ENCODE measurements around the gene TRAK2.
A peak's percentile ranks its signal among the peaks of the same experiment; 100 is the strongest.
"Not testable (repeated sequence)": the region's sequence is repeated elsewhere in the genome, so short reads cannot be mapped to it uniquely, and the experiment has no call there.

Gene TRAK2, protein sequence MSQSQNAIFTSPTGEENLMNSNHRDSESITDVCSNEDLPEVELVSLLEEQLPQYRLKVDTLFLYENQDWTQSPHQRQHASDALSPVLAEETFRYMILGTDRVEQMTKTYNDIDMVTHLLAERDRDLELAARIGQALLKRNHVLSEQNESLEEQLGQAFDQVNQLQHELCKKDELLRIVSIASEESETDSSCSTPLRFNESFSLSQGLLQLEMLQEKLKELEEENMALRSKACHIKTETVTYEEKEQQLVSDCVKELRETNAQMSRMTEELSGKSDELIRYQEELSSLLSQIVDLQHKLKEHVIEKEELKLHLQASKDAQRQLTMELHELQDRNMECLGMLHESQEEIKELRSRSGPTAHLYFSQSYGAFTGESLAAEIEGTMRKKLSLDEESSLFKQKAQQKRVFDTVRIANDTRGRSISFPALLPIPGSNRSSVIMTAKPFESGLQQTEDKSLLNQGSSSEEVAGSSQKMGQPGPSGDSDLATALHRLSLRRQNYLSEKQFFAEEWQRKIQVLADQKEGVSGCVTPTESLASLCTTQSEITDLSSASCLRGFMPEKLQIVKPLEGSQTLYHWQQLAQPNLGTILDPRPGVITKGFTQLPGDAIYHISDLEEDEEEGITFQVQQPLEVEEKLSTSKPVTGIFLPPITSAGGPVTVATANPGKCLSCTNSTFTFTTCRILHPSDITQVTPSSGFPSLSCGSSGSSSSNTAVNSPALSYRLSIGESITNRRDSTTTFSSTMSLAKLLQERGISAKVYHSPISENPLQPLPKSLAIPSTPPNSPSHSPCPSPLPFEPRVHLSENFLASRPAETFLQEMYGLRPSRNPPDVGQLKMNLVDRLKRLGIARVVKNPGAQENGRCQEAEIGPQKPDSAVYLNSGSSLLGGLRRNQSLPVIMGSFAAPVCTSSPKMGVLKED

DNA sequence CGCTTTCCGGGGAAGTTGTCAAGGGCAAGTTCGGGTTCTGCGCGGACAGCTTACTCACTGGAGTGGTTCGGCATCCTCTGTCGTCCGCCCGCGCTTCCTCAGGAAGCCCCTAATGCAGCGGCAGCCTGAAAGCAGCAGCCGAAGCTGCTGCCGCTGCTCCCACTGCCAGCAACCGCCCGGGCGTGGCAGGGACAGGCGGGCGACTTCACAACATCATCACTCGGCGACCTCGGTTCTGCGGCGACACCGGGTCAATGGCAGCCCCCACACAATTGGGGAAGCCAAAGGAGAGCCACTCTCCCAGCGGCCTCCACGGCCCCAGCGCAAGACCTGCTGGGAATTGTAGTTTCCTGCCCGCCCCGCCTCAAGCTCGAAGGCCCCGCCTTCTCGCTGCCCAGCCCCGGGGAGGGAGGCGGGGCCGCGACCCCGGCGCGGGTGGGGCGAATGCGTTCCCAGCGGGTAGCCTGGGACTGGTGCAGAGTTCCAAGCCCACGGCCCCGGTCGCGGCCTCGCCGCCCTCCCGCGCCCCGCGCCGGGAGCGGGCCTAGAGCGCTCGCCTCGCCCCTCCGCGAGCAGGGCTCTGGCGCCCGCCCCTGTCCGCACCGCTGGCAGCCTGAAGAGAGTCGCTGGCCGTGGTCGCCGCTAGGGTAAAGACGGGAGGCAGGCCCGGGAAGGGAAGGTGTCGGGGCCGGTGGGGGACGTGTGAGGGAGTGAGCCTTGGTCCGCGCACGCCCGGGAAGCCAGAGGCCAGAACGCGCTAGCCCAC lies at the start of gene TRAK2, which contains the start of gene STRADB:
TRAK2 (minus strand) TSS at position 167 of the 766 bp plus-strand sequence. CDS start 30,951 bp downstream, outside the sequence.
STRADB (plus strand) TSS at position 449 of the 766 bp plus-strand sequence. CDS start 3,101 bp downstream, outside the sequence.
- DNase-seq = peak; percentile 39 to 98 (median 94)

DNA sequence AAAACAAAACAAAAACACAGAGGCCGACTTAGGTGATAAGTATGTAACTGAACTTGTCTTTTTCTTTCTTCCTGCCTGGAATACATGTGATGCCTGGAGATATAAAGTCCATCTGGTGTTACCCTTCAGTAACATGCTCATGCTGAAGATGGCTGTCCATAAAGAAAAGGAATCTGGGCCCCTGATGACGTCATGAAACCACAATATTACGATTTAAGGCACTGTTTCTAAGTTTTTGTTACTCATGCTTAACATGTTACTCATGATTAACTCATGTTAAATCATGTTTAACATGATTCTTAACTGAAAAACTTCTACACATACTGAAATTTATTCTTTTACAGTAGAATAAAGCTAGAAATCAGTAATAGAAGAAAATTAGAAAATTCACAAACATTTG lies 49.3 kb upstream of the TRAK2 start:
- no peak for DNase-seq

DNA sequence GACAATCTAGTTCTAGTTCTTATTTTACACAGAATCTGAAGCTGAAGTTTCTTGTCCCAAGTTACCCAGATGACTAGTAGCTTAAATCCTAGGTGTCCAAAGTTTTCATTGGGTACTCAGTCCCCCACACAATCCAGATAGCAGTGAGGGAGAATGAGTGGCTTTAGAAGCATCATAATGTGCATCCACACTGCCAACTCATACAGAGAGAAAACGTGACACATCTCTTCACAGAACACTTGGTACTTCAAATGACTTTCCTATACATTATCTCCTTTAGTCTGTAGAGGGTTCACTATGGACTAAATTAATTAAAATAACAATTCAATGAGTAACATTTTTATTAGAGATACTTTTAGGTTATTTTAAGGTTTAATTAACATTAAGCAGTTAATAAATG lies 45.5 kb upstream of the TRAK2 start:
- no peak for DNase-seq

DNA sequence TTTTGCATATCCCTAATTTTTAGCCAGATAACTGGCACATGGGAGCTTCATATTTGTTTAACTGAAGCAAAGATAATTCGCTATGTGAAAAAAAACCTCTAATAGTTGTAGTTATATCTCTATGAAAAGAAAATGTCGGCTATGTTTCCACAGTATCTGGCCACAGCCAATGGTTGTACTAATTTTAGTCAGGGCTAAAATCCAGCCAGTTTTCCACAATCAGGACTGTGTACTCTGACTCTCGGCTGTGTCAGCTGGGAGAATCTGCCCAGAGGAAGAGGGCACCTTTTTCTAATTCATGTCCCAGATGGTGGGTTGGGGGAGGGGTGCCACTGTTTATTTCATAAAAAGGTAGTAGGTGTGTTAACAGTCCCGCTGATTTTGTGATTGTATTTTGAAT lies 39.0 kb upstream of the TRAK2 start:
- no peak for DNase-seq

DNA sequence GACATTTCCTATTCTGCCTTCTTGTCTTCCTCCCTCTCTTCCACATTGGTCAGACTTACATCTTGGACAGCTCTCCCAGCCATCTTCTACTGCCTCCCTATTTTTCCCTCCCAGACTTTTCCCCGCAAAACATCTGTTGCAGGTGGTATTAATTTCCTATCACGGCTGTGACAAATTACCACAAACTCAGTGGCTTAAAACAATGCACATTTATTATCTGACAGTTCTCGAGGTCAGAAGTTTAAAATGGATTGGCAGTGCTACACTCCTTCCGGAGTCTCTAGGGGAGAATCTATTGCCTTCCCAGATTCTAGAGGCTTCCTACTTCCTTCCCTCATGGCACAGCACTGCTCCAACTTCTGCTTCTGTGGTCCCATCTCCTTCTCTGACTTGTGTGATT lies 33.5 kb upstream of the TRAK2 start:
- DNase-seq = no peak

DNA sequence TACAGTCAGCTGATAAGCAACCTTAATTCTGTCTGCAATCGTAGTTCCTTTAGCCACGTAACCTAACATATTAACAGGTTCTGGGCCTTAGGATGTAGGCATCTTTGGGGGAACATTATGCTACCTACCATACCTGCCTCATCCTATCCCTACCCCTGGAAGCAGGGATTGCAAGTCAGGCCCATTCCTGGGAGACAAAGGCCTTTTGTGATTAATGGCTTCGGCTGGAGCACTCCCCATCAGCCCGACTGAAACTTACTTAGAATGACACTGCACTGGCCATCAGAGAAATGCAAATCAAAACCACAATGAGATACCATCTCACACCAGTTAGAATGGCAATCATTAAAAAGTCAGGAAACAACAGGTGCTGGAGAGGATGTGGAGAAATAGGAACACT lies 32.5 kb upstream of the TRAK2 start:
- not testable (repeated sequence) for DNase-seq

DNA sequence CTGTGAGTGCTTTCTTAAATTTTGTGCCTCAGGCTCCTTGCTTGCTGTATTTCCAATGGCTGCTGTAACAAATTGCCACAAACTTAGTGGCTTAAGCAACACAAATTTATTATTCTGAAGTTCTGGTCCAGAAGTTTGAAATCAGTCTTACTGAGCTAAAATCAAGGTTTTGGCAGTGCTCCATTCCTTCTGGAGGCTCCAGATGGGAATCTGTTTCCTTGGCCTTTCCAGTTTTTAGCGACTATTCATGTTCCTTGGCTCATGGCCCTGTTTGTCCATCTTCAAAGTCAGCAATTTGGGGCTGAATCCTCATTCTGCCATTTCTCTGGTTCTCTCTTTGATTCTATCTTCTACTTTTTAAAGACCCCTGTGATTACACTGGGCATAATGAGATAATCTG lies 32.1 kb upstream of the TRAK2 start:
- no peak for DNase-seq

DNA sequence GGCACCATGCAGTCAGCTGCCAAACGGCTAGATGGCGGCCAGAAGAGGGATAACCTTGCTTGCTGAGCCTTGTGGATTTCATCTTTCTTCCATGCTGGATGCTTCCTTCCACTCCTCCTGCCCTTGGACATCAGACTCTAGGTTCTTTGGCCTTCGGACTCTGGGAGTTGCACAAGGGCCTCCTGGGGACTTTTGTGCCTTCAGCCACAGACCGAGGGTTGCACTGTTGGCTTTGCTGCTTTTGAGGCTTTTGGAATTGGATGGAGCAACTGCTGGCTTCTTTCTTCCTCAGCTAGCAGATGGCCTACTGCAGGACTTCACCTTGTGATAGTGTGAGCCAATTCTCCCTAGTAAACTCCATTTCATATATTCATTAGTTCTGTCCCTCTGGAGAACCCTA lies 31.3 kb upstream of the TRAK2 start:
- no peak for DNase-seq

DNA sequence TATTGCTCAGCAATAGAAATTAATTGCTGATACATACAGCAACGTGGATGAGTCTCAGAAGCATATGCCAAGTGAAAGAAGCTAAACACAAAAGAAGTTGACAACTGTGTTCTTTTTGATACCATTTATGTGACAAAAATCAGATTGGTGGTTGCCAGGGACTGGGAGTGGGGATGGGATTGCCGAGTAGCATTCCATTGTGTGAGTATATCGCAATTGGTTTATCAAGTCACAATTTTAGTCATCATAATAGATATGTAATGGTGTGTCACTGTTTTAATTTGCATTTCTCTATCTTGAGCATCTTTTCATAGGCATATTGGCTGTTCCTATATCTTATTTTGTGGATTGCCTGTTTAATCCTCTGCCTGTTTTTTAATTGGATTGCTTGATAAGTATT lies 21.2 kb upstream of the TRAK2 start:
- no peak for DNase-seq

DNA sequence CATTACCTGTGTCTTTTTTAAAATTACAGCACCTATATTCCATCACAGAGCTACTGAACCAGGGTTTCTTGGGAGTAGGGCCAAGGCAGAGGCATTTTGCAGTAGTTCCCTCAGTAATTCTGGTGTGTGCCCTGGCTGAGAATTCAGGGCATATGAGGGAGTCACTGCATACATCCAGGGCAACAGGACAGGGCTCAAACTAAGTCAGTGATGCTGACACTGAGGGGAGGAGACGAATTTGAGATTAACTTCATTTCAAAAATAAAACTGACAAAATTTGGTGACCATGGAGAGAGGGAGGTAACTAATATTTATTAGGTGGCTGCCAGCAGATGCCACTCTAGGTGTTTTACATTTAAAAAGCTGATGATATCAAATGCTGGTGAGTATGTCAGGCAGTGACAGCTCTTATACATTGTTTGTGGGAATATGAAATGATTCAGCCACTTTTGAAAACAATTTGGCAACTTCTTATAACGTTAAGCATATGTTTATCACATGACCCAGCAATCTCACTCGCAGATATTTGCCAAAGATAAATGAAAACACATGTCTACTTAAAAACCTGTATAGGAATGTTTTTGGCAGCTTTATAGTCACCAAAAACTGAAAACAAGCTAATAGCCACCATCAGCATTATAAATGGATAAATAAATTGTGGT lies 20.6 kb upstream of the TRAK2 start:
- DNase-seq = no peak

DNA sequence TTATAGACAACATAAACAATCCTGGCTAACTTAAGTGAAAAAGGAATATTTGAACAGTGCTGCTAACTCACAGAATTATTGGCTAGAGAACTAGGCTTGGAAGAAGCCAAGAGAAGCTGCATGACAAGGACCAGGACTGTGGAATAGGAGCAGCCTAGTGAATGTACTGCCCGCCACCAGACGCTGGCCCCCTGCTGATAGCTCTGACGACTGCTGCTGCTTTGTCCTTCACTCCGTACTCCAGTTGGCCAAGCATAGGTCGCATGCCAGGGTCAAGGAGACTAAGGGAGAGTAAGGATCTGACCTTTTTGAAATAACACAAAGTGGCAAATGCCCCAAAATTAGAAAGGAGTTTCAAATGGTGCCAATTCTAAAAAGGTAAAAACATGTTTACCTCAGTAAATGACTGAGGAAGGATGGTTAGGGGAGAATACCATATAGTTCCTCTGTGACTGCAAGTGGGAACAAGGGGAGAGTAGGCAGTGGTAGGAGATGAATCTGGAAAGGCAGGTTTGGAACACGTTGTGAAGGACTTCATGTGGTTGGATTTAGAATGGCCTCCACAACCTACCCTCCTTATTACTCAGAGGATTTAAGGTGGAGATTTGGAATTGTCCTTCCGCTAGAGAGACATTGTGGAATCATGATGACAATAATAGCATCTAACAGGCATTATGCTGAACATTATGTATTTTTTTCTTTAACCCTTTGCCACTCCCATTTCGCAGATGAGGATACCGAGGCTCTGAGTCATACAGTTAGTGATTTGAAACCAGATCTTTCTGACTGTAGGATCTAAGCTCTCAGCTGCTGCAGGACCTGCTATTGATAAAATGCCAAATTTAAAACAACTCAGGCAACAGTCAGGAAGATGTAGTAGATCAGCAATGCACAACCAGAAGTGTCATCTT lies 19.8 kb upstream of the TRAK2 start:
- no peak for DNase-seq

DNA sequence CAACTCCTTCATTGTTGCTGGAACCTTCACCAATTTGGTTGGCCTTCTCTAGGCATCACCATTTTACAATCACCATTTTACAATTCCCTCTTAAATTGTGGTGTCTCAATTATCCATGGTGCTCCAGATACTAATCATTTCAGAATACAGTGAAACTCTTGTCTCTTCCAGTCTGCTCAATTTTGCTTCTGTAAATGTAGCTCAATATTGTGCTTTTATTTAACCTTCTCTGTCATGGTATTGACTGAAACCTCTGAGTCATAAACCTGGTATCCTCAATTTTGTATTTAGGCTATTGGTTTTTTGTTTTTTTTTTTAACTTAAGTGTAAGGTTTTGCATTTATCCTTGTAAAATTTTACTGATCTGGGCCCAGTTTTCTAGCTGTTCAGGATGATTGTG lies 16.4 kb upstream of the TRAK2 start:
- no peak for DNase-seq

DNA sequence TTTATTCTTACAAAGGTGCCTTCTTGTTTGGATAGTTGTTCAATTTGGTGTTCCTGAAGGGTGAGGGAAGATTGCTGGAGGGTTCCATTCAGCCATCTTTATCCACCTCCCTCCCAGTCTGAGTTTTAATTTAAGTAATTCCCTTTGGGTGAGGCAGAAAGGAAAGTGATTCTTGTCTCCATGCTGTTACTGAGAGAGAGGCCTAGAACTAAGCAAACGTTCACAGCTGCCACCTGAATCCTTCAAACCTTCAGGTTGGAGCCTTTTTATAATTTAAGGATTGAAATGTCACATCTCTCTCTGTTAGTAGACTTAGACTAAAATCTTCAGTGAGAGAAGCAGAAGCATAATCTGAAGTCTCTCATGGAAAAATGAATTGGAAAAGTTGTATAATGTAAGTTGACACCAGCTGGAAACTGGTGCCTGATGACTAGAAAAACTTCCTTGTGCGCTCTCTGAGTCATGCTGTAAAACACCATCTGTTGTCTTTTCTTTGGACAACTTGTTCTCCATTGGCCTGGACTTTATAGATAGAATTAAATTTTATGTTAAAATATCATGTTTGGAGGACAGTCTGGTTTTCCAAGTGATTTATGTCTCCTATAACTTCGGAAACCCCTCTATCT lies 14.9 kb upstream of the TRAK2 start:
- peak in 4 of 56 donors; percentile 3 to 21 (median 15) for DNase-seq

DNA sequence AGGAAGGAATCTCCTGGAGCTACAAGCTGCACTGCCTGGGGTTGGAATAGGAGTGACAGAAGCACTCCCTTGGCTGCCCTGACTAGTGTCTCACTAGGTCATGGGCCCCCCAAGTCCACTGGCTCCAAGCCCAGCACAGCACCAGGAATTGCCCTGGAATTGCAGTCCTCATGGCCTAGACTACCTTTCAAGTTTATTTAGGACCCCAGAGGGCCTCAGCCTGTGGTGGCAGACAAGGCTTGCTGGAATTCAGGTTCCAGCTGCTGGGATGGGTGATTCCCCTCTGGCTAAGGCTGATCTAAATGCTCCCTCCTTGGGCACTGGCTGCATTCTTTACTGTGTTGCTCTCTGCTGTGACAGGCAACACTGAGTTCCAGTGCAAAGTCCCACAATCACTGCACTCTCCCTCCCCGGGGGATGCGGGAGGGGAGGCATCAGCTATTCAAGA lies 14.3 kb upstream of the TRAK2 start:
- peak in 24 of 56 donors; percentile 7 to 55 (median 22) for DNase-seq

DNA sequence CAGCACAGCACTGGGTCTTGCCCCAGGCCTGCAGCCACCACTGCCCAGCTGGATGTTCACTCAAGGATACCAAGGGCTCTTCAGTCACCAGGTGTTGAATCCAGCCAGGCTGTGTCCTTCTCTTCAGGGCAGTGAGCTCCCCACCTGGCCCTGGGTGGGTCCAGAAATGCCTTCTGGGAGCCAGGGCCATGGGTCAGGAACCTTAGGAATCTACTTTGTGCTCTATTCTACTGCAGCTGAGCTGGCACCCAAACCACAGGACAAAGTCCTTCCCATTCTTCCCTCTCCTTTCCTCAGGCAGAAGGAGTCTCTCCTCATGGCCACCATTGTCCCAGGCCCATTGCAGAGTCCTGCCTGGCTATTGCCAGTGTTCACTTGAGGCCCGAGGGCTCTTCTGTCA lies 13.3 kb upstream of the TRAK2 start:
- DNase-seq = no peak

DNA sequence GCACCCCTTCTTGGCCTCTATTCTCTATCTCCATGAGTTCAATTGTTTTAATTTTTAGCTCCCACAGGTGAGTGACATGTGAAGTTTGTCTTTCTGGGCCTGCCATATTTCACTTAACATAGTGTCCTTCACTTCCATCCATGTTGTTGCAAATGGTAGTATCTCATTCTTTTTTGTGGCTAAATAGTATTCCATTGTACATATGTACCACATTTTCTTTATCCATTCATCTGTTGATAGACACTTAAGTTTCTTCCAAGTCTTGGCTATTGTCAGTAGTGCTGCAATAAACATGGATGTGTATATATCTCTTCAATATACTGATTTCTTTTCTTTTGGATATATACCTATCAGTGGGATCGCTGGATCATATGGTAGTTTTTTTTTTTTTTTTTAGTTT lies 9.3 kb upstream of the TRAK2 start:
- no peak for DNase-seq

DNA sequence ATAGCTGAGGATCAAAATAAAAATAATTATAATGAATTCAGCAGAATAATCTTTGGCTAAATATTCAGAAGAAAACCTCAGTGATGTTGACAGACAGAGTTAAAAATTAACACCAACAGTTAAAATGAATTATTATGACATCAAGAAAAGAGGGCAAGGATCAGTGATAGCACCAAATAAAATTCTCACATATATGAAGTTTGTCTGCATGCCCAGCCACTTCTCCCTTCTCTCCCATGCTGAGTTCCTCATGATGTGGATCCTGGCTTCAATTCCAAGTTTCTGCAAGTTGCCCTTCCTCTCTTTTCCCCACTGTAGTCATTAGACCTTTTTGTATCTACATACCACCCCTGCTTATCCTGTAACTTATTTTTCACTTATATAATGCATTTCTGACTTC lies 7.1 kb upstream of the TRAK2 start:
- no peak for DNase-seq

DNA sequence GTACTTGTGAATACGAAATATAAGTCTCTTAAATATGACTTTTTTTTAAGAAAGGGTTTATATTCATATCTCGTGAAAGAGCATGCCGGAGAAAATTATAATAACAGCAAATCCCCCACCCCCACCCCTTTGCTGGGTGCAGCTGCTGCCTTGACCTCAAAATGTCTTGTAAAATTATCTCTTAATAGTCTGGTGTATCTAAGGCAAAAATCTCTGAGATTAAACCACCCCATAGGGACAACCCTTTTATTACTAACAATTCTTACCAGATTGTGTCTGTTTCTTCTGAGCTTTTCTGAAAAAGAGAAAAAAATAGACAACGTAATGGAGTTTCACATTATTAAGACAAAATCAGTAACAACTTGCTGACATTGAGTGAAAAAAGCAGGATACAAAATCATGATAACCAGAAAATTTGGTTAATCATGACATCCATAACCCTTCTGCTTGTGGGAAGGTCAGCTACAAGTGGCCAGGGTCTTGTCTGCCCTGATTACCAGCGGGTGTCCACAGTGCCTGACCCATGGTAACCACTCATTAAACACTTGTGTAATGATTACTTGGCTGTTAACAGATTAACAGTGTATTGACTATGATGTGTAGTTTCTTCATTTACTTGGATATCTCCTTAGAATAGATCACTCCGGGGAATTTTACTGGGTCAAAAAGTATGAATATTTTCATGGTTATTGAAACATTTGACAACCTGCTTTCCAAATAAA lies 1.8 kb upstream of the TRAK2 start:
- no peak for DNase-seq
